SU-DHL-6 (cell line): Measurements from ENCODE around the gene FHOD3.

Experiments used
- H2AFZ ChIP-seq: fragments of 200-600 bp; sonication (generic); 2 replicates; pipeline ENCODE4 v1.6.1; 2014; ENCODE audit warnings: low read depth, mild to moderate bottlenecking, moderate library complexity, mixed read lengths, antibody characterized with exemption, low read length; ENCODE audit not compliant: severe bottlenecking
- H3F3A ChIP-seq: fragments of 200-600 bp; shearing (Covaris generic); 2 replicates; pipeline ENCODE4 v1.6.0; 2016; ENCODE audit warnings: antibody characterized with exemption, mild to moderate bottlenecking; ENCODE audit not compliant: insufficient read depth
- H3K27ac ChIP-seq: fragments of 200-600 bp; sonication (generic); 2 replicates; pipeline ENCODE4 v1.5.1; 2016; ENCODE audit warnings: low read depth, mild to moderate bottlenecking, low read length, moderate library complexity, mixed read lengths
- H3K27me3 ChIP-seq: fragments of 200-600 bp; sonication (generic), shearing (Covaris generic); 2 replicates; pipeline ENCODE4 v1.6.0; 2014; ENCODE audit warnings: mild to moderate bottlenecking, low read length
- H3K36me3 ChIP-seq: fragments of 200-600 bp; sonication (generic); 2 replicates; pipeline ENCODE4 v1.6.1; 2014; ENCODE audit warnings: mild to moderate bottlenecking, low read length, mixed read lengths
- H3K4me2 ChIP-seq: fragments of 300-600, 200-600 bp; shearing (Covaris generic), sonication (generic); 2 replicates; pipeline ENCODE4 v1.6.0; 2014; ENCODE audit warnings: low read length, low read depth, mild to moderate bottlenecking; ENCODE audit not compliant: poor library complexity, severe bottlenecking
- H3K4me3 ChIP-seq: fragments of 200-600 bp; sonication (generic); 2 replicates; pipeline ENCODE4 v1.5.1; 2014; ENCODE audit warnings: antibody characterized with exemption, low read length, mild to moderate bottlenecking, mixed read lengths; ENCODE audit not compliant: insufficient read depth, poor library complexity, severe bottlenecking
- H3K79me2 ChIP-seq: fragments of 200-600 bp; sonication (generic); 2 replicates; pipeline ENCODE4 v1.6.1; 2014; ENCODE audit warnings: mild to moderate bottlenecking, low read length, moderate library complexity; ENCODE audit not compliant: insufficient read depth
- H3K9ac ChIP-seq: fragments of 200-600 bp; sonication (generic); 2 replicates; pipeline ENCODE4 v1.7.0; 2014; ENCODE audit warnings: mild to moderate bottlenecking, low read length
- H3K9me2 ChIP-seq: fragments of 200-600 bp; sonication (generic); replicated peaks from 2 replicates; pipeline ENCODE4 v1.6.1; 2014; ENCODE audit warnings: low read length; ENCODE audit not compliant: insufficient read depth
- H3K9me3 ChIP-seq: fragments of 200-600 bp; sonication (generic); 2 replicates; pipeline ENCODE4 v1.6.1; 2014; ENCODE audit warnings: low read length, mixed read lengths; ENCODE audit not compliant: insufficient read depth
- H4K20me1 ChIP-seq: fragments of 200-600 bp; sonication (generic); 2 replicates; pipeline ENCODE4 v1.6.1; 2014; ENCODE audit warnings: low read depth, mild to moderate bottlenecking, antibody characterized with exemption, low read length, moderate library complexity, mixed read lengths
- EZH2phosphoT487 ChIP-seq: fragments of 200-600 bp; sonication (generic), shearing (Covaris generic); conservative IDR thresholded peaks from 2 replicates; pipeline ENCODE4 v1.6.1; 2018; ENCODE audit warnings: mild to moderate bottlenecking, antibody characterized with exemption, low read length, moderate library complexity, mixed read lengths
- TF ChIP-seq, protein P1 (sequence below): fragments of 200-600 bp; sonication (generic); IDR thresholded peaks from one replicate; pipeline ENCODE4 v1.5.1; 2017; ENCODE audit warnings: antibody characterized with exemption, mild to moderate bottlenecking, low read length, moderate library complexity; ENCODE audit not compliant: insufficient read depth, poor library complexity, severe bottlenecking

The FHOD3 gene

DNA sequence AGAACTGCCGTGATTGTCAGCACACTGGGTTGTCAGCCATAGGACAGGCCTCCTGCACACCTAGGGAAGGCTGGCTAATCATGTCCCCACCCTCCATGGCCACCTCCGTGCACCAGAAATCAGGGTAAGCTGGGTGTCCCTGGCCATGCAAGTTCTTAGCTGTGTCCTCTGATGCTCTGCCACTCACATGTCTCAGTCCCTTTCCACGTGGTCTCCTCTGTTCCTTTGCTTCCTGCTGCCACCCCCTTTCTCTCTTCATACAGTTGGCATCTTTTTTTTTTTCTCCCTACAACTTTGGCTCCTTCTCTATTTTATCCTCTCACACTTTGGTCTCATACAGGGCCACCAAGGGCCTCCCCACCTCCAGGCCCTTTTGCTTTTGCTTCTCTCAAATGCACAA is 377.6 kb downstream of the FHOD3 start:
- peaks cover 4% of the 10 kb centered on the region; the same call in 1 of the 2 replicates for H3F3A ChIP-seq
- peak overlapping the region; percentile 8 for H2AFZ ChIP-seq

DNA sequence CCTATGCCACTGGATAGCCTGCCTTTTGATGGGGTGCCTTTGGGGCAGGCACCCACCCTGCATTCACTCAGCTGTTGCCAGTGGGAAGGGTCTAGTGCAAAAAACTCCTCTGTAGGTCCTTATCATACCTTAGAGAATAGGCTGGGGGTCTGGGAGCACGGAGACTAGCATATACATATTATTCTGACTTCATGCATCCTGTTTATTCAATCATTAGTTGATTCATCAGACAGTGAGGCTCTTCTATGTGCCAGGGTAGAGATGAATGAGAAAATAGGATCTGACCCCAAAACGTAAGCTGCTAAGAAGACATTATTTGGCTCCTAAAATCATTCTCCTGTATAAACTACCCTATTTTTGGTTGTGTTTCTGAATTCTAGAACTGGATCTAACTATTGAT is 378.0 kb downstream of the FHOD3 start:
- peaks cover 5% of the 10 kb centered on the region; the same call in 1 of the 2 replicates for H3K9me3 ChIP-seq
- H3K9ac ChIP-seq = no peak overlapping the region
- H4K20me1 ChIP-seq = no peaks in the 10 kb centered on the region
- H2AFZ ChIP-seq = peak overlapping the region; percentile 8
- H3K27me3 ChIP-seq = no peaks in the 10 kb centered on the region
- no peak overlapping the region for H3K4me2 ChIP-seq
- H3K4me3 ChIP-seq = no peak overlapping the region
- 0 out of 2 replicates have a peak, but pooled peaks cover 3% of the 10 kb centered on the region for H3K36me3 ChIP-seq
- H3F3A ChIP-seq = peaks cover 4% of the 10 kb centered on the region; the same call in 1 of the 2 replicates
- no peaks in the 10 kb centered on the region for H3K79me2 ChIP-seq
- H3K9me2 ChIP-seq = no peaks in the 10 kb centered on the region
- TF ChIP-seq EZH2phosphoT487 = no peak
- TF ChIP-seq, protein P1, sequence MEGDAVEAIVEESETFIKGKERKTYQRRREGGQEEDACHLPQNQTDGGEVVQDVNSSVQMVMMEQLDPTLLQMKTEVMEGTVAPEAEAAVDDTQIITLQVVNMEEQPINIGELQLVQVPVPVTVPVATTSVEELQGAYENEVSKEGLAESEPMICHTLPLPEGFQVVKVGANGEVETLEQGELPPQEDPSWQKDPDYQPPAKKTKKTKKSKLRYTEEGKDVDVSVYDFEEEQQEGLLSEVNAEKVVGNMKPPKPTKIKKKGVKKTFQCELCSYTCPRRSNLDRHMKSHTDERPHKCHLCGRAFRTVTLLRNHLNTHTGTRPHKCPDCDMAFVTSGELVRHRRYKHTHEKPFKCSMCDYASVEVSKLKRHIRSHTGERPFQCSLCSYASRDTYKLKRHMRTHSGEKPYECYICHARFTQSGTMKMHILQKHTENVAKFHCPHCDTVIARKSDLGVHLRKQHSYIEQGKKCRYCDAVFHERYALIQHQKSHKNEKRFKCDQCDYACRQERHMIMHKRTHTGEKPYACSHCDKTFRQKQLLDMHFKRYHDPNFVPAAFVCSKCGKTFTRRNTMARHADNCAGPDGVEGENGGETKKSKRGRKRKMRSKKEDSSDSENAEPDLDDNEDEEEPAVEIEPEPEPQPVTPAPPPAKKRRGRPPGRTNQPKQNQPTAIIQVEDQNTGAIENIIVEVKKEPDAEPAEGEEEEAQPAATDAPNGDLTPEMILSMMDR = no peak
- H3K27ac ChIP-seq = no peak overlapping the region

More for the DNA sequence above, 377.6 kb downstream of the FHOD3 start:
- TF ChIP-seq, protein P1 = no peak
- TF ChIP-seq EZH2phosphoT487 = no peak
- peaks cover 5% of the 10 kb centered on the region; the same call in 1 of the 2 replicates for H3K9me3 ChIP-seq
- H3K27me3 ChIP-seq = no peaks in the 10 kb centered on the region
- no peaks in the 10 kb centered on the region for H3K9me2 ChIP-seq
- no peaks in the 10 kb centered on the region for H4K20me1 ChIP-seq
- no peak overlapping the region for H3K27ac ChIP-seq
- no peak overlapping the region for H3K4me3 ChIP-seq
- H3K79me2 ChIP-seq = no peaks in the 10 kb centered on the region
- H3K36me3 ChIP-seq = 0 out of 2 replicates have a peak, but pooled peaks cover 3% of the 10 kb centered on the region
- no peak overlapping the region for H3K9ac ChIP-seq
- H3K4me2 ChIP-seq = no peak overlapping the region

DNA sequence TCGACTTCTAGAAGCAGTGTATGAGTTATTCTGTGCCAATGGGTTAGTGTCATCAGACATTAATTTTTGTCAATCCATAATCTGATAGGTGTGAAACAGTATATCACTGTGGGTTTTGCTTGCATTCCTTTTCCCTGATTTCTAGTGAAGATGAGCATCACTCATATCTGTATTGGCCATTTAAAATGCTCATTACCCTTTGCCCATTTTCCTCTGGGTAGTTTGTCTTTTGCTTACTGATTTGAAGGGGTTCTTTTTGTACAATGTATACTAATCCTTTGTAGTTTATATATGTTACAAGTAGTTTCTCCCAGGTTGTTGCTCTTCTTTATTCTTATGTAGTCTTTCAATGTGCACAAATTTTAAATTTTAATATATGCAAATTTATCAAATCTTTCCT is 379.1 kb downstream of the FHOD3 start:
- H3F3A ChIP-seq = peaks cover 4% of the 10 kb centered on the region; the same call in 1 of the 2 replicates
- H3K4me2 ChIP-seq = no peak overlapping the region
- no peak overlapping the region for H3K27ac ChIP-seq
- H3K27me3 ChIP-seq = no peaks in the 10 kb centered on the region
- H3K9me2 ChIP-seq = no peaks in the 10 kb centered on the region
- no peak overlapping the region for H2AFZ ChIP-seq
- H3K79me2 ChIP-seq = no peaks in the 10 kb centered on the region
- no peaks in the 10 kb centered on the region for H4K20me1 ChIP-seq
- H3K36me3 ChIP-seq = 0 out of 2 replicates have a peak, but pooled peaks cover 3% of the 10 kb centered on the region
- no peak overlapping the region for H3K9ac ChIP-seq
- no peak overlapping the region for H3K4me3 ChIP-seq
- no peak for TF ChIP-seq EZH2phosphoT487
- TF ChIP-seq, protein P1 = no peak
- peaks cover 5% of the 10 kb centered on the region; the same call in 1 of the 2 replicates for H3K9me3 ChIP-seq
